ENCODE results near the gene ARFGAP2. TPM values are rescaled to one million over a fixed set of nuclear protein-coding genes. Genes with fewer than 3 reads are reported as not detected.

Gene ARFGAP2
- total and polyA plus RNA-seq, 2 donors from 2014 or later: 59.3 to 87.5 TPM

GRCh38 chr11:47152126-47152952 lies 24.3 kb downstream of the ARFGAP2 start:
- no peak for FAIRE-seq

GRCh38 chr11:47149782-47150181 lies 26.9 kb downstream of the ARFGAP2 start:
- Histone ChIP-seq H3K9ac (ENCODE audit: low read length in 3 of 3) (no peak overlapping the region), H3K36me3 (ENCODE audit: control insufficient read depth in 2 of 3, insufficient read depth in 3 of 3, low read length in 3 of 3) (no peaks in the 10 kb centered on the region), H3K27me3 (ENCODE audit: control insufficient read depth, insufficient read depth, low read length) (no peaks in the 10 kb centered on the region), H3K9me3 (ENCODE audit: control insufficient read depth in 2 of 3, insufficient read depth in 1 of 3, low read length in 3 of 3) (no peaks in the 10 kb centered on the region), H3K4me1 (ENCODE audit: control insufficient read depth in 2 of 3, insufficient read depth in 2 of 3, low read depth in 1 of 3, low read length in 3 of 3) (no peaks in the 10 kb centered on the region), H3K4me3 (ENCODE audit: low read length in 3 of 3) (no peak overlapping the region), H3K27ac (ENCODE audit: low read depth in 2 of 2, low read length in 2 of 2) (no peak overlapping the region)
- no peak for FAIRE-seq
- DNase-seq: no peak
- intact Hi-C loops (cut with DNase I): no loop called here
- no peak for TF ChIP-seq CTCF (IDR thresholded peaks at IDR 0.05; ENCODE audit: borderline replicate concordance, extremely low read depth, insufficient read depth)

More at GRCh38 chr11:47152126-47152952, 24.3 kb downstream of the ARFGAP2 start:
- H3K36me3 ChIP-seq (ENCODE audit: control insufficient read depth in 2 of 3, insufficient read depth in 3 of 3, low read length in 3 of 3): no peaks in the 10 kb centered on the region
- no peak overlapping the region for H3K4me3 ChIP-seq (ENCODE audit: low read length in 3 of 3)
- no peak overlapping the region for H3K27ac ChIP-seq (ENCODE audit: low read depth in 2 of 2, low read length in 2 of 2)
- no peaks in the 10 kb centered on the region for H3K27me3 ChIP-seq (ENCODE audit: control insufficient read depth, insufficient read depth, low read length)
- no peak for TF ChIP-seq CTCF (IDR thresholded peaks at IDR 0.05; ENCODE audit: borderline replicate concordance, extremely low read depth, insufficient read depth)
- H3K4me1 ChIP-seq (ENCODE audit: control insufficient read depth in 2 of 3, insufficient read depth in 2 of 3, low read depth in 1 of 3, low read length in 3 of 3): no peaks in the 10 kb centered on the region
- no peaks in the 10 kb centered on the region for H3K9me3 ChIP-seq (ENCODE audit: control insufficient read depth in 2 of 3, insufficient read depth in 1 of 3, low read length in 3 of 3)
- DNase-seq: peak in 1 of 5 donors; percentile 45
- intact Hi-C loops (cut with DNase I): no loop called here
- H3K9ac ChIP-seq (ENCODE audit: low read length in 3 of 3): no peak overlapping the region

GRCh38 chr11:47148903-47149531 lies 27.7 kb downstream of the ARFGAP2 start:
- Histone ChIP-seq H3K9ac (ENCODE audit: low read length in 3 of 3) (no peak overlapping the region), H3K9me3 (ENCODE audit: control insufficient read depth in 2 of 3, insufficient read depth in 1 of 3, low read length in 3 of 3) (no peaks in the 10 kb centered on the region), H3K36me3 (ENCODE audit: control insufficient read depth in 2 of 3, insufficient read depth in 3 of 3, low read length in 3 of 3) (no peaks in the 10 kb centered on the region), H3K4me1 (ENCODE audit: control insufficient read depth in 2 of 3, insufficient read depth in 2 of 3, low read depth in 1 of 3, low read length in 3 of 3) (no peaks in the 10 kb centered on the region), H3K4me3 (ENCODE audit: low read length in 3 of 3) (no peak overlapping the region), H3K27me3 (ENCODE audit: control insufficient read depth, insufficient read depth, low read length) (no peaks in the 10 kb centered on the region), H3K27ac (ENCODE audit: low read depth in 2 of 2, low read length in 2 of 2) (no peak overlapping the region)
- intact Hi-C loops (cut with DNase I): no loop called here
- no peak for TF ChIP-seq CTCF (IDR thresholded peaks at IDR 0.05; ENCODE audit: borderline replicate concordance, extremely low read depth, insufficient read depth)
- DNase-seq (peak in 1 of 5 donors; percentile 50), FAIRE-seq (no peak)

Measured in kidney (tissue), 14 donors.